ELR (cell line): Measurements from ENCODE around the gene CDK11B.
"Not testable (repeated sequence)": the region's sequence is repeated elsewhere in the genome, so short reads cannot be mapped to it uniquely, and the experiment has no call there.

Source experiments
- DNase-seq: peaks from one replicate; pipeline ENCODE4 v3.0.0-alpha.2; 2015; ENCODE audit warnings: low read depth

CDK11B gene

DNA sequence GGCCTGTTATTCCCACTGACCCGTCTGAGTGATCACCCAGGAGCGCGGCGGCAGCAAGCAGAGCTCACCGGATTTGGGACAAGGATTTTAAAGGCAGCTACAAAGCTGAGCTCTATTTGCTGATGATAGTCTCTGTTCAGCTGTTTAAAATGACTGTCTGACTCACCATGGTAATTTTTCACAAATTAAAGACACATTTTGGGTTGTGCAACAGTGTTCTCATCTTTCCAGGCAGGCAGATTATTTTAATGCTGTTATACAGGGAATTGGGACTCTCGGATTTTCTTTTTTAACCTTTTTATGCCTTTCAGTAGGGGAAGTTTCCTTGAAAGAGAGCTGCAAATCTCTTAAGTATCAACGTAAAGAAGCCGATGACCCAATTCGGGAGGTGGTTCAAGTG, 3.6 kb upstream of the CDK11B start:
- DNase-seq: not testable (repeated sequence)

DNA sequence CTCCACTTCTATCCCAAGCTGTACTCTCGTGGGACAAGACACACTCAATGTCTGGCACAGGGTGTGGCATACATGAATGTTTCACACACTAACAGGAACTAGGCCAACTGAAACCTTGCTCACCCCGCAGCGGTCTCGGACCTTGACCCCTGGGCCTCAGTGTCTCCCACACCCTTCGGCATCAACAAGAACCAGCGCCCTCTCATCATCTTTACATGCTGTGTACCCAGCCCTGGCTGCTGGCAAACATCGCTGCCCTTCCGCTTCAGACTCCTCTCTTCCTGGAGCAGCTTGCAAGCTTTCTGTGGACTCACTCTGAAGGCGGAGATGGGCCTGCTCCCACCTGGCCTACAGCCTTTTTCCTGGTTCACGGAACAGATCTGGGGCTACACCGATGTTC, 10.5 kb downstream of the CDK11B start:
- not testable (repeated sequence) for DNase-seq

DNA sequence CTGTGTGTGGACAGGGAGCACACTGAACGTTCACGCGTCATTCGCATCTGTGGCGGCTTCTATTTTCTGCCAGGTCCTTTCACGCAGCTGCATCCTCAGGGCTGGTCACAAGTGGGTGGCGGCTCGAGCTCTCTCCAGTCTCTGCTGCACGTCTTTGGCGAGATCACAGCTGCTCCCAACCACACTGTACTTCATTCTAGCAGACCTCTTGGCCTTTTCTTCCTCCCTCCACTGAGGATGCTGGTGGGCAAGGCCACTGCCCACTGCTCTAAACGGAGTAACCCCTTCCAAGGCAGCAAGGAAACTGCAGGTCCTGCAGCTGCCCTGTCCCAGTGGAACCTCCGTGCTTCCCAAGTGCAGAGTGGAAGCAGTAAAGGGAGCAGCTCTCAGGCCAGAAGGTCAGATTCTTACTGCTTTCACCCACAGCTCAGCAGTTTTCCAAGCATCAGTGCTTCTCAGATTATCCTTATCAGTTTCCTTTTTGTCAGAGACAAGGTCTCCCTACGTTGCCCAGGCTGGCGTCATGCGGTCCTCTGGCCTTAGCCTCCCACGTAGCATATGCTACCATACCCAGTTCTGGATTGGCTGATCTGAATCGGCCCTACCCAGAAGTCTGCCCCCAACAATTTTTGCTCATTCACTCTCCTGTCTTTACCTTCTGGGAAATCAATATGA, 11.1 kb downstream of the CDK11B start:
- not testable (repeated sequence) for DNase-seq

DNA sequence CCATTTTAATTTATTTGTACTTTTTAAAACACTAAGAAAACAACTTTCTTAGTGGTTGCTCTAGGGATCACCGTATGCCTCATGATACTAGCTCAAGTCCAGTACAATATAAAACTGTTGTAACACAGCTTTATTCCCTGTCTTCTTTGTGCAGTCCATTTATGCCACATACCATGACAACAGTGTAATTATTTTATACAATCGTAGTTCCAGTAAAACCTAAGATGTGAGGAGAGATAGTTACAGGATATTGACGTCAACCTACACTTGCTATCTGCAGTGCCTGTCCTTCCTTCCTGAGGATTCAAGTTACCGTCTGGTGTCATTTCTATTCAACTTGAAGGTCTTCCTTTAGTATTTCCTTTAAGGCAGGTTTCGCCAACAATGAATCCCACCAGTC, 12.5 kb downstream of the CDK11B start:
- not testable (repeated sequence) for DNase-seq

DNA sequence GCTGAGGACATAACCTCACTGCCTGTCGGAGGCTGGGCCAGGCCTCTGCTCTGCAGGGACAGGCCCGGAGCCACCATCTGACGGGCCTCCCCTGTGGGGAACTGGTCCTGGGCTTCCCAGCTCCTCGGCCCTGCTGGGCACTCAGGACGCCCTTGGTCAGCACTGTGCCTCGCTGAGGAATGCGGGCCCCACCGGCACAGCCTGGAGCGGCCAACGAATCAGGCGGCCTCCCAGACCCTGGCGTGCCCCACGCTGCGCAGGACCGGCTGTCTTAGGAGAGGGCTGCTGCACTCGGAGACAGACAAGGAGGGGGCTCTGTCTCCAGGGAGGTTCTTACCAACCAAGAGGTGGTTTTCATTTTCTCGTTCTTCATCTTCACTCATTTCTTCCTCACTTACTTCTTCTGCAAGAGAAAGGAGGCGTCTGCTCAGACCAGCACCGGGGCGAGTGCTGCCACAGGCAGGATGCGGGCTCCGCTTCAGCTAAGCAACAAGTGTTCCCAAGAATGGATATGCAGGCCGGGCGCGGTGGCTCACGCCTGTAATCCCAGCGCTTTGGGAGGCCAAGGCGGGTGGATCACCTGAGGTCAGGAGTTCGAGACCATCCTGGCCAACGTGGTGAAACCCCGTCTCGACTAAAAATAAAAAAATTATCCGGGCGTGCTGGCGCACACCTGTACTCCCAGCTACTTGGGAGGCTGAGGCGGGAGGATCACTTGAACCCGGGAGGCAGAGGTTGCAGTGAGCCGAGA, 17.9 kb downstream of the CDK11B start:
- not testable (repeated sequence) for DNase-seq

DNA sequence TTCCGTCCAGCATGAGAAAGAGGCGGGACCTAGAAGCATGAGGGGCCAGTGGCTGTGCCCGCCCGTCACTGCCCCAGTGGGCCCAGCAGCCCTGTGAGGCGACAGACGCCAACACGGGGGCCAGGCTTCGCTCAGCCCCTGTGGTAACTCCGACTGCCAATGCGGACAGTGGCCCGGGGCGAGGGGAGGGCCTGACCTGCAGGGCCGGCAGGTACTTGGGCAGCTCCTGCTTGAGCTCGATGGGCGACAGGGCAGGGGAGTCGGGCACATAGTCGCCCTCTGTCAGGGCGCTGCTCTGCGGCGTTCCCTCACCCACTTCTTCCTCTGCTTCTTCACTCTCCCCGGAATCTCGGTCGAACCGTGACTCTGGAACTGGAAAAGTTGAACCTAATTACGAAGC, 18.7 kb downstream of the CDK11B start:
- not testable (repeated sequence) for DNase-seq

DNA sequence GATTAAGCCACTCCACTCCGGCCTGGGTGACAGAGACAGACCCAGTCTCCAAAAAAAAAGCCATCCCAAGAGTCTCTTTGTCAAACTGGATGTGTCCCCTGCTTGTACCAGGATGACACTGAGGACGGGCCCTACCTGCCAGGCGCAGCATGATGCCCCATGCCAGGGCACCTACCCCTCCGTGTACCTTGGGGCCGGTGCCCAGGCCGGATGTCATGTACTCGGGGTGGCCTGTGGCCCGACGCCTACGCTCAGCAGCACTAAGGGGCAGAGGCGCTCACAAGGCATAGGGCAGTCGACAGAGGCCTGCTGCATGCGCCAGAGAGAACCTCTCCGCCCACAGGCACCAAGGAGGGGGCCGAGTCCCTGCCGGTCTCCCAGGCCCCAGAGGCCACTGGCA, 19.4 kb downstream of the CDK11B start:
- not testable (repeated sequence) for DNase-seq

DNA sequence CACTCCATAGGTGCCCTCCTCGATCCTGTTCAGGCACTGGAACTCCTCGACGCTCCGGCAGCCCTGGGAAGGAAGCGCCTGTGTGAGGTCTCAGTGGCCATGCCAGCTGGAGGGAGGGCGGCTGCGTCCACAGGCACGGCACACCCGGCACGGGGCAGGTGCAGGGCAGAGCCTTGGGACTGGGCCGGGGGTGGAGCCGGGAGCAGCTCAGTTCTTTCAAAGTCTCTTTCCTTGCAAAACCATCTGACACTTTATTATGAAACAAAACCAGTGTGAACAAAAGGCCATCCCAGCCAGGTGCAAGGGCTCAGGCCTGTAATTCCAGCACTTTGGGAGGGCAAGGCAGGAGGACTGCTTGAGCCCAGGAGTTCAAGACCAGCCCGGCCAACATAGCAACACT, 20.3 kb downstream of the CDK11B start:
- DNase-seq: not testable (repeated sequence)

DNA sequence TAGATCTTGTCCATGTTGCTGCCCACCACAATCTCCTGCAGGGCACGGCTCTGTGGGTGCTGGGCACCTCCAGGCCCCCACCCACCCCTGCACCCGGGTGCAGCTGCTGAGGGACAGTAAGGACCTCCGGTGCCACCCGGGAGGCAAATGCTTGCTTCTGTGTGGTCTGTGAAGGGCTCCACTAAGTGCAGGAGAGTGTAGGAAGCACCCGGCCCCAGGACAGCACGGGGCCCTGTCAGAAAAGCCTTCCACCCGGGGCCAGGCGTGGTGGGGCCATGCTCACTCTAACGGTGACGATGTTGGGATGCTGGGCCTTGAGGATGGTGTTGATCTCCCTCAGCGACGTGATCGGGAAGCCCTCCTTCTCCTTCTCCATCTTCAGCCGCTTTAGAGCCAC, 21.3 kb downstream of the CDK11B start:
- DNase-seq: not testable (repeated sequence)

DNA sequence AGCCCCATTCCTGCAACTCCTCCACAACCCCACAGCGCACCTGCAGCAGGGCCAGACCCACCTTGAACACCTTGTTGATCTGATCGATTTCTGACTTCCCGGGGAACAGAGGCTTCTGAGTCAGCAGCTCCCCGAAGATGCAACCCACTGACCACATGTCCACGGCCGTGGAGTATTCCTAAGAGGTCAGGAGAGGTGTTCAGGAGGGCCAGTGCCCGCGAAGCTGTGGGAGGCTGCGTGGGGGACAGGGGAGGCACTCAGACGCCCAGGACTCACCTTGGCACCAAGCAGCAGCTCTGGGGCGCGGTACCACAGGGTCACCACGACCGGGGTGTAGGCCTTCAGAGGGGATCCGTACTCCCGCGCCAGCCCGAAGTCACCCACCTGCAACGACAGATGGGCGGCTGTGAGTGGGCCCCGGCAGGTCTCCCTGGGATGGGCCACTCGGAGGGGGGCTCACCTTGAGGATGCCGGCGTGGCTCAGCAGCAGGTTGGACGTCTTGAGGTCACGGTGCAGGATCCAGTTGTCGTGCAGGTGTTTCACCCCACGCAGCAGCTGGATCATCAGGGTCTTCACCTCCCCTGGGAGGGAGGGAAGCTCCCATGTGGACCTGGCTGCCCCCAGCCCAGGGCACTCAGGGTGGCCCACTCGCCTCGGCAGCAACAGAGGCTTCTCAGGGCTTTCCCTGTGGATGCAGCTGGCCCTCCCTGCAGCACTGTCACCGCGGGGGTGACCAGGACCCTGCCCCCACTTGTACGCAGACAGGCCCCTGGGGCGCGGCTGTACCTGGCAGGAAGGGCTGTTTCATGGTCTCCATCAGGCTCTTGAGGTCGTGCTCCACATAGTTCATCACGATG, 22.0 kb downstream of the CDK11B start:
- DNase-seq: not testable (repeated sequence)

DNA sequence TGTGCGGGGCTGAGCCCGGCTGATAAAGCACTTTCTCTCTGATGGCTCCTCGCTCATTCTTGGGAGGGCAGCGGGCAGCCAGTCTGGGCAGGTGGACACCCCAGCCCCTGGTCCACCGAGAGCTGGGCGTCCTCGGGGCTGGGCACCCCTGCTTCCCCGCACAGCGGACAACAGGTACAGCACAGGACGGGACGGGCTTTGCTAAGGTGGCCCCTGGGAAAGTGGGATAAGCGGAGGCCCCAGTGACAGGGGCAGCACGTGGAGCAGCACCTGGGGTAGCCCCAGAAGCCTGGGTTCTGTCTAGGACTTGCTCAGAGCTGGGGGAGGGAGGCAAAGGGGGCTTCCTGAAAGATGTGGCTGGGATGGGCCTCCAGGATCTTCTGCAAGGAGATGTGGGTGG, 24.2 kb downstream of the CDK11B start:
- DNase-seq: not testable (repeated sequence)

DNA sequence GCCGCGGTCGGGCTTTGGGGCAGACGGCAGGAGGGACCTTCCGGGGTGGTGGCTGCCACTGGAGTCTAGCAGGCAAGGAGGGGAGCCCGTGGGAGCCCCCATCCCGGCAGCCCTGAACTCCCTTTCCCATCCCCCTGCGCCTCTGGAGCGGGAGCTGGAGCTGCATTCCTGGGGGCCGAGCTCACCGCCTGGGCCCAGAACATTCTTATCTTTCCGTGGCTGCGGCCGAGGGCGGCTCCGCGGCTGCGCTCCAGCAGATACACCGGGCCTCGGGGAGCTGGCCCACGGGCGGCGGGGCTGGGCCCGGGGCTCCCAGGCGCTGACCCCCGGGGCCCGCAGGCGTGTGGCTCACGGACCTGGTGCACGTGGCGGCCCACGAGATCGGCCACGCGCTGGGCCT, 25.4 kb downstream of the CDK11B start:
- not testable (repeated sequence) for DNase-seq

DNA sequence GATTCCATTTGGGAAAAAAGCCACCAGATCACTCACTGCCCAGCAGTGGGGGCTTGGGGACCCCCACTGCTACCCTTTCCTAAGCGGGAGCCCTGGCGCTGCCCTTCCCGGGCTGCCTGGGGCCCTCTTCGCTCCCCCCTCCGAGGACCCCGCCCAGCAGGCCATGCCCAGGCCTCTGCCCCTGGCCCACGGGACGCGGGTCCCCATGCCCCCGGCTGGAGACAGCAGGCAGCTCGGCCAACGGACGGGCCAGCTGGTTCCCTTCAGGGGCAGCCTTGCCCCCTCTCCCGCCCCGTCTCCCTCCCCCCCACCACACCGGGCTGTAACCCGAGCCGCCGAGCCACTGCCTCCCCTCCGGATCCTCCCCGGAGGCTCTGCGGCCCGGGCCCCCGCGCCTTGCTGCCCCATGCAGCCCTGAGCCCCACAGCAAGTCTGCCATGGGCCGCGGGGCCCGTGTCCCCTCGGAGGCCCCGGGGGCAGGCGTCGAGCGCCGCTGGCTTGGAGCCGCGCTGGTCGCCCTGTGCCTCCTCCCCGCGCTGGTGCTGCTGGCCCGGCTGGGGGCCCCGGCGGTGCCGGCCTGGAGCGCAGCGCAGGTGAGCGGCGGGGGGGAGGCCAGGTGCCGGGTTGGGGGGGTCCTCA, 26.9 kb downstream of the CDK11B start, which contains the start of gene MMP23B:
Gene MMP23B (plus strand): TSS at position 392 of the 639 bp plus-strand sequence. CDS start 46 bp downstream, at position 438.
- no peak for DNase-seq

DNA sequence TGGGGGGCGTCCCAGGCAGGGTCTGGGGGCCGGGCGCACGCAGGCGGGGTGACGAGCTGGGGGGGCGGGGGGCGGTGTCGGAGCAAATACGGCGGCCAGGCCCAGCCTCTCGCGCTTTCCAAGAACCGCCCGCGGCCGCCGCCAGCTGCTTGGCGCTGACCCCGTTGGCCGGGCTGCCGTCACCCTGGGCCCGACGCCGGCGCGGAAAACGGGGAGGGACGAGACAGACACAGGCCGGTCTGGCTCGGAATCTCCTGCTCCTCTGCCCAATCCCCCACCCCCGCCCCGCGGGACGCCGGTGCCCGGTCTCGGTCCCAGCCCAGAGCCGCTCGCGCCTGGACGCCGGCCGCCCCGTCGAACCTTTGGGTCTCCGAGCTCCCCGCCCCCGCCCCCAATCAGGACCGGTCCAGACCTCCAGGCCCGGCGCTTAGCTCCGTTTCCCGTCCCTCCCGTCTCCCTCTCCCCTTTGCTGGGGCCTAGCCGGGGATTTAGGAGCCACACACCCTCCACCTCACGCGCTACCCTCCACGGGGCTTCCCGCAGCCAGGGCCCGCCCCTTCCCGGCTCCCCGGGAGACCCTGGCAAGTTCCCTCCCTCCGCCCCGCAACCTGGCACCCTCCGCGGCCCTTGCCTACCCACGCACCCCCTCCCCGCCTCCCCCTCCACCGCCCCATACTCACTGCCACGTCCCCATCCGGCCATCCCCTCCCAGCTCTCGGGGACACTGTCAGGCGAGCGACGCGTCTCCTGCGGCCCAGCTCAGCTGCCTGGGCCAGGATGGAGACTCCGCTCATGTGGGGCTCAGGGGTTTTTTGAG, 27.6 kb downstream of the CDK11B start:
- DNase-seq: no peak

DNA sequence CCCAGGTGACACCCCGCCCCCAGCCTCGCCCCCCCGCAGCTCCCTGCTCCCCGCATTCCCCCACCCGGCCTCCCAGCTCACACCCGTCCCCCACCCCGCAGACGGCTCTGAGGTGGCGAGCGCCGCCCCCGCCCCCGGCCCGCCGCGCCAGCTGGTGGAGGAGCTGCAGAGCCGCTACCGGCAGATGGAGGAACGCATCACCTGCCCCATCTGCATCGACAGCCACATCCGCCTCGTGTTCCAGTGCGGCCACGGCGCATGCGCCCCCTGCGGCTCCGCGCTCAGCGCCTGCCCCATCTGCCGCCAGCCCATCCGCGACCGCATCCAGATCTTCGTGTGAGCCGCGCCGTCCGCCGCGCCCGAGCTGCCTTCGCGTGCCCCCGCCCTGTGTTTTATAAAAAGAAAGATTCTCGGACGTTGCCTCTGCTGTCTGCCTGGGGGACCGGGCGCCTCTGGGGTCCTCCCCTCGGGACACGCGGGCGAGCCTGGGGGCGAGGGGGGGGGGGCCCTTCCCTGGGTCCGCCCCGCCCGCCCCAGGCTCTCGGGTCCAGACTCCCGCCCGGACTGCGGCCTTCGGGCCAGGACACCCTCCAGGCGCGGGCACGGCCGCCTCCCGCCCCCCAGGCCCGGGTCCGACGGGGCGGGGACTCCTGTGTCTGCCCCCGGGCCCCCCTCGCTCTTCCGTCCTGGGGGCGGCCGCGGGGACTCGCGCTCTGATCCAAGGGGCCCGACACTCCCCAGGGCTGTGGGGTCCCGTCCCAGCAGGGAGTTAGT, 28.4 kb downstream of the CDK11B start:
- no peak for DNase-seq

DNA sequence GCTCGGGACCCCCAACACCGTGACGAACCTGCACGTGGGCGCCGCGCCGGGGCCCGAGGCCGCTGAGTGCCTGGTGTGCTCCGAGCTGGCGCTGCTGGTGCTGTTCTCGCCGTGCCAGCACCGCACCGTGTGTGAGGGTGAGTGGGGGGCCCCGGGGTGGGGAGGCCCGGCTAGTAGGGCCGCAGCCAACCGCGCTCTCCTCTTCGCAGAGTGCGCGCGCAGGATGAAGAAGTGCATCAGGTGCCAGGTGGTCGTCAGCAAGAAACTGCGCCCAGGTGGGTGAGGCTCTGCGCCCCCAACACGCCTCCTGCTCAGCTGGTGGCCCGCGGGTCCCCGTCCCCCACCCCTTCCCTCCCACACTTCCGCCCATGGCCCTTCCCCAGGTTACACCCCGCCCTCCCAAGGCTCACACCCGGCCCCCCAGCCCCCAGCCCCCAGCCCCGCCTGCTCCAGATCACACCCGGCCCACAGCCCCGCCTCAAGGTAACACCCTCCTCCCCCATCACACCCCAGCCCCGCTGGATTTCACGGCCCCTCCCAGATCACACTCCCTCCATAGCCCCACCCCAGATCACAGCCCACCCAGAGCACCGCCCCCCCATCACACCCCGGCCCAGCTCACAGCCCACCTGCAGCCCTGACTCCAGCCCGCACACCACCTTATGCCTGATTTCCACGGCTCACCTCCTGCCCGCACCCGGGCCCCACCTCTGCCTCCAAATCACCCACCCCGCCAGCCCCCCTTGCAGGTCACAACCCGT, 29.2 kb downstream of the CDK11B start:
- DNase-seq: no peak

DNA sequence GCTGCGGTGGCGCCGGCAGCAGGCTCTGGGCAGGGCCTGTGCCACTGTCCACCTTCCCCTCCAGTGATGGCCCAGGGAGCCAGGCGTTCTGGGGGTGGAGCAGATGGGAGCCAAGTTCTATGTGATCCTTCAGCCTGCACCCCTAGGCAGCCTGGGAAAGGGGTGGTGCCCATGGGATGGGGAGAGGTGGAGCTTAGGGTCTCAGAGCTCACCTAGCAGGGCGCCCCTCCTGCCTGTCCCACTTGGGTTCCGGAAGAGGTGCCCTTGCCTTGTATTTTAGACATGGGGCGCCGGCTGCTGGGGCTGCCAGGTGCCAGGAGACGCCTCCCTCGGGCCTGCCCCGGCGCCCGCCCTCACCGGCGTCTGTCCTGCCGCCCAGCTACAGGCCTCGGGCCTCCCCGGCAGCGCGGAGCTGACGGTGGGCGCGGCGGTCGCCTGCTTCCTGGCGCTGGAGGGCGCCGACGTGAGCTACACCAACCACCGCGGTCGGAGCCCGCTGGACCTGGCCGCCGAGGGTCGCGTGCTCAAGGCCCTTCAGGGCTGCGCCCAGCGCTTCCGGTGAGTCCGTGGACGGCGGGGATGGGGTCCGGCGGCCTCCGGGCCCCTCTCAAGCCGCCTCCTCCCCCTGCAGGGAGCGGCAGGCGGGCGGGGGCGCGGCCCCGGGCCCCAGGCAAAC, 29.9 kb downstream of the CDK11B start:
- DNase-seq: no peak

DNA sequence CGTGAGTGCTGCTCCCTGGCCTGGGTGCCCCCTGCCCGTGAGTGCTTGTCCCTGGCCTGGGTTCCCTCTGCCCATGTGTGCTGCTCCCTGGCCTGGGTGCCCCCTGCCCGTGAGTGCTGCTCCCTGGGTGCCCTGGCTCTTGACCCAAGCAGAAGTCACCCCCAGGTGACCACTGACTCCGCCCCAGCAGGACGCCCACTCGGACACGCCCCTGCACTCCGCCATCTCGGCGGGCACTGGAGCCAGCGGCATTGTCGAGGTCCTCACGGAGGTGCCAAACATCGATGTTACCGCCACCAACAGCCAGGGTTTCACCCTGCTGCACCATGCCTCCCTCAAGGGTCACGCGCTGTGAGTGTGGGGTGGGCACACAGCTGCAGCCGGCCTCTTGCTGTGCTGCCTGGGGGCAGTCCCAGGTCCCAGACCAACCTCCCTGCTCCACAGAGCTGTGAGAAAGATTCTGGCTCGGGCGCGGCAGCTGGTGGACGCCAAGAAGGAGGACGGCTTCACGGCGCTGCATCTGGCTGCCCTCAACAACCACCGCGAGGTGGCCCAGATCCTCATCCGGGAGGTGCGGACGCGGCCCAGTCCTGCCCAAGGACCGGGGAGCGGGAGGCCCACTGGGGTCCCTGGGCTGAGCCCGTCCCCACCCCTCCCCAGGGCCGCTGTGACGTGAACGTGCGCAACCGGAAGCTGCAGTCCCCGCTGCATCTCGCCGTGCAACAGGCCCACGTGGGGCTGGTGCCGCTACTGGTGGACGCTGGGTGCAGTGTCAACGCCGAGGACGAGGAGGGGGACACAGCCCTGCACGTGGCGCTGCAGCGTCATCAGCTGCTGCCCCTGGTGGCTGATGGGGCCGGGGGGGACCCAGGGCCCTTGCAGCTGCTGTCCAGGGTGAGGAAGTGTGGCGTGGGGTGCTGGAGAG, 30.7 kb downstream of the CDK11B start:
- DNase-seq: no peak
